ENCODE measurements around the gene TPPP2.

TPPP2 gene

GRCh38 chr14:21049271-21049673, 19.3 kb downstream of the TPPP2 start:
- TF ChIP-seq POLR2AphosphoS5 (IDR thresholded peaks at IDR 0.05; ENCODE audit: low read depth, low read length) = no peak
- no peak for TF ChIP-seq FOXP2 (optimal IDR thresholded peaks at IDR 0.05; ENCODE audit: borderline replicate concordance, extremely low read depth, extremely low read length, insufficient read depth)
- no peak for TF ChIP-seq TAF1 (IDR thresholded peaks at IDR 0.05; ENCODE audit: borderline replicate concordance, insufficient read depth, low read length)
- TF ChIP-seq REST (IDR thresholded peaks at IDR 0.05; ENCODE audit: insufficient read depth in 1 of 2, low read depth in 2 of 2, low read length in 2 of 2) = no peak
- no peak for TF ChIP-seq SIN3A (IDR thresholded peaks at IDR 0.05; ENCODE audit: borderline replicate concordance, insufficient read depth, low read length)

GRCh38 chr14:21050597-21050996, 20.6 kb downstream of the TPPP2 start:
- no peak for TF ChIP-seq POLR2AphosphoS5 (IDR thresholded peaks at IDR 0.05; ENCODE audit: low read depth, low read length)
- TF ChIP-seq TAF1 (IDR thresholded peaks at IDR 0.05; ENCODE audit: borderline replicate concordance, insufficient read depth, low read length) = no peak
- TF ChIP-seq SIN3A (IDR thresholded peaks at IDR 0.05; ENCODE audit: borderline replicate concordance, insufficient read depth, low read length) = no peak
- no peak for TF ChIP-seq FOXP2 (optimal IDR thresholded peaks at IDR 0.05; ENCODE audit: borderline replicate concordance, extremely low read depth, extremely low read length, insufficient read depth)
- TF ChIP-seq REST (IDR thresholded peaks at IDR 0.05; ENCODE audit: insufficient read depth in 1 of 2, low read depth in 2 of 2, low read length in 2 of 2) = no peak

- TF ChIP-seq TAF1 (IDR thresholded peaks at IDR 0.05; ENCODE audit: borderline replicate concordance, insufficient read depth, low read length) (no peak), POLR2AphosphoS5 (IDR thresholded peaks at IDR 0.05; ENCODE audit: low read depth, low read length) (no peak), SIN3A (IDR thresholded peaks at IDR 0.05; ENCODE audit: borderline replicate concordance, insufficient read depth, low read length) (no peak), REST (IDR thresholded peaks at IDR 0.05; ENCODE audit: insufficient read depth in 1 of 2, low read depth in 2 of 2, low read length in 2 of 2) (no peak)
Observed at GRCh38 chr14:21053184-21054122, 23.4 kb downstream of the TPPP2 start.

GRCh38 chr14:21054123-21054767, 24.2 kb downstream of the TPPP2 start:
- TF ChIP-seq SIN3A (IDR thresholded peaks at IDR 0.05; ENCODE audit: borderline replicate concordance, insufficient read depth, low read length) = no peak
- no peak for TF ChIP-seq REST (IDR thresholded peaks at IDR 0.05; ENCODE audit: insufficient read depth in 1 of 2, low read depth in 2 of 2, low read length in 2 of 2)
- no peak for TF ChIP-seq POLR2AphosphoS5 (IDR thresholded peaks at IDR 0.05; ENCODE audit: low read depth, low read length)
- TF ChIP-seq TAF1 (IDR thresholded peaks at IDR 0.05; ENCODE audit: borderline replicate concordance, insufficient read depth, low read length) = no peak
- no peak for TF ChIP-seq FOXP2 (optimal IDR thresholded peaks at IDR 0.05; ENCODE audit: borderline replicate concordance, extremely low read depth, extremely low read length, insufficient read depth)
